GM12878 (cell line): ENCODE measurements around the gene ARCN1. TPM values are rescaled to one million over a fixed set of nuclear protein-coding genes. Genes with fewer than 3 reads are reported as not detected.
A peak's percentile ranks its signal among the peaks of the same experiment; 100 is the strongest.

ENCODE experiments used
- ATAC-seq: fragments of 200-7000 bp; cut with Tn5 transposase; 3 replicates; pipeline ENCODE4 v1.9.1; 2020; ENCODE audit warnings: mild to moderate bottlenecking, moderate library complexity
- BruUV-seq: library from RNA; stranded (reverse); fragments of 400-500 nt; replicated peaks from 2 replicates; lab custom pipeline; 2021; lab: Mats Ljungman, UMichigan
- CTCF ChIA-PET: fragments of 300-600 bp; sonication (Branson Sonifier 250); formaldehyde crosslinking; extraction: SDS; loops from one replicate; lab custom pipeline; 2021; ENCODE audit warnings: inconsistent platforms; lab: Yijun Ruan, JAX
- POLR2A ChIA-PET: fragments of 350-600 bp; formaldehyde crosslinking; extraction: SDS; loops from one replicate; lab custom pipeline; 2021; ENCODE audit warnings: inconsistent platforms; lab: Charles Lee
- RAD21 ChIA-PET: fragments of 300-600 bp; sonication (Branson Sonifier 250); formaldehyde crosslinking; loops from one replicate; lab custom pipeline; 2023; ENCODE audit warnings: antibody characterized with exemption; ENCODE audit not compliant: unreplicated experiment; lab: Charles Lee
- SMC1A ChIA-PET: fragments of 300-600 bp; sonication (Branson Sonifier 250); formaldehyde crosslinking; loops from one replicate; lab custom pipeline; 2023; ENCODE audit not compliant: unreplicated experiment, uncharacterized antibody; lab: Charles Lee
- DNase-seq: peaks from one replicate; pipeline ENCODE4 v3.0.0-alpha.2; 2011; ENCODE audit warnings: low read depth, low spot score
- FAIRE-seq: peaks from 3 replicates; lab custom pipeline; 2011; peaks lifted over from hg19 to GRCh38; lab: Jason Lieb, UNC
- H2AFZ ChIP-seq: 2 replicates; pipeline ENCODE4 v1.6.0; 2011; ENCODE audit warnings: low read depth, low read length, control low read depth; ENCODE audit not compliant: control insufficient read depth
- H3K27ac ChIP-seq: 2 replicates; pipeline ENCODE4 v1.5.1; 2011; ENCODE audit warnings: control low read depth; ENCODE audit not compliant: control insufficient read depth, insufficient read depth
- H3K27me3 ChIP-seq, 2 experiments: replicated peaks in 1 of 2; 2 replicates each; pipeline versions ENCODE4 v1.6.0 to v1.6.1; 2011; ENCODE audit warnings: low read length in 1 of 2; ENCODE audit not compliant: control insufficient read depth in 2 of 2, insufficient read depth in 2 of 2
- H3K36me3 ChIP-seq, 2 experiments: 2 replicates each; pipeline ENCODE4 v1.5.1; 2011; ENCODE audit warnings: low read length in 1 of 2; ENCODE audit not compliant: control insufficient read depth in 2 of 2, insufficient read depth in 2 of 2
- H3K4me1 ChIP-seq: 2 replicates; pipeline ENCODE4 v1.6.1; 2011; ENCODE audit warnings: mild to moderate bottlenecking, low read length, moderate library complexity, mixed read lengths; ENCODE audit not compliant: control insufficient read depth, insufficient read depth
- H3K4me2 ChIP-seq: 2 replicates; pipeline ENCODE4 v1.6.0; 2011; ENCODE audit warnings: control low read depth; ENCODE audit not compliant: control insufficient read depth, insufficient read depth
- H3K4me3 ChIP-seq: fragments of 200-600 bp; sonication (generic); 2 replicates; pipeline ENCODE4 v1.5.1; 2016
- H3K79me2 ChIP-seq: 2 replicates; pipeline ENCODE4 v1.6.0; 2011; ENCODE audit warnings: low read length; ENCODE audit not compliant: control insufficient read depth, insufficient read depth
- H3K9ac ChIP-seq: 2 replicates; pipeline ENCODE4 v1.8.0; 2011; ENCODE audit warnings: low read length, control low read depth, mixed read lengths; ENCODE audit not compliant: control insufficient read depth, insufficient read depth
- H3K9me3 ChIP-seq: replicated peaks from 3 replicates; pipeline ENCODE4 v1.5.1; 2011; ENCODE audit warnings: mild to moderate bottlenecking, low read length; ENCODE audit not compliant: control insufficient read depth, insufficient read depth
- H4K20me1 ChIP-seq: 2 replicates; pipeline ENCODE4 v1.6.0; 2011; ENCODE audit not compliant: control insufficient read depth, insufficient read depth
- BACH1 ChIP-seq: fragments of 450-650 bp; IDR thresholded peaks from 2 replicates; pipeline ENCODE4 v1.6.1; 2017; ENCODE audit warnings: mild to moderate bottlenecking, borderline replicate concordance
- CBFB ChIP-seq: IDR thresholded peaks from 2 replicates; pipeline ENCODE4 v1.6.1; 2016; ENCODE audit warnings: antibody characterized with exemption, low read depth
- CBX3 ChIP-seq: fragments of 200-600 bp; sonication (generic); IDR thresholded peaks from 2 replicates; pipeline ENCODE4 v1.6.1; 2016; ENCODE audit warnings: low read depth, borderline replicate concordance
- CREB1 ChIP-seq: IDR thresholded peaks from 2 replicates; pipeline ENCODE4 v1.6.1; 2012; ENCODE audit warnings: low read depth, mild to moderate bottlenecking, inconsistent platforms
- EGR1 ChIP-seq, 2 experiments: IDR thresholded peaks; 1 replicate in 1 of 2; 2 replicates in 1 of 2; pipeline ENCODE4 v1.6.1; 2011 to 2012; ENCODE audit warnings: low read depth in 2 of 2, low read length in 2 of 2, borderline replicate concordance in 1 of 2, mild to moderate bottlenecking in 1 of 2, moderate library complexity in 1 of 2
- FOS ChIP-seq: IDR thresholded peaks from 3 replicates; pipeline ENCODE4 v1.6.1; 2011; ENCODE audit warnings: borderline replicate concordance; ENCODE audit not compliant: insufficient read length; ENCODE audit errors: extremely low read depth
- GATAD2B ChIP-seq: fragments of 450-650 bp; conservative IDR thresholded peaks from 2 replicates; pipeline ENCODE4 v1.6.1; 2017; ENCODE audit warnings: low read depth, mild to moderate bottlenecking, moderate library complexity
- HDGF ChIP-seq: fragments of 450-650 bp; IDR thresholded peaks from 2 replicates; pipeline ENCODE4 v1.6.1; 2016; ENCODE audit warnings: antibody characterized with exemption
- PRDM15 ChIP-seq: fragments of 450-650 bp; formaldehyde crosslinking; IDR thresholded peaks from 2 replicates; pipeline ENCODE4 v1.4.0; 2020; ENCODE audit warnings: mild to moderate bottlenecking, moderate library complexity
- SMAD5 ChIP-seq: IDR thresholded peaks from 2 replicates; pipeline ENCODE4 v1.6.1; 2016; ENCODE audit warnings: antibody characterized with exemption, low read depth
- ZBED1 ChIP-seq: IDR thresholded peaks from 2 replicates; pipeline ENCODE4 v1.6.1; 2016; ENCODE audit warnings: borderline replicate concordance
- ZBTB11 ChIP-seq: fragments of 450-650 bp; formaldehyde crosslinking; IDR thresholded peaks from 2 replicates; pipeline ENCODE4 v1.5.0; 2022; ENCODE audit warnings: mild to moderate bottlenecking, missing genetic modification characterization
- ZBTB33 ChIP-seq: fragments of 450-650 bp; IDR thresholded peaks from 2 replicates; pipeline ENCODE4 v1.6.1; 2017; ENCODE audit warnings: mild to moderate bottlenecking
- WGBS: methylation state at CpG from one replicate; pipeline ENCODE4 v1.1.6; 2016; ENCODE audit warnings: low lambda C conversion rate; ENCODE audit not compliant: insufficient replicate concordance, insufficient coverage; ENCODE audit errors: missing lambda C conversion rate; 5-methylcytosine and 5-hydroxymethylcytosine counted together
- in situ Hi-C: fragments of 300-500 bp; cut with MboI; formaldehyde crosslinking; loops from 9 replicates; pipeline ENCODE4 v1.14.3; 2018; ENCODE audit warnings: mixed read lengths
- intact Hi-C: fragments of 100-400 bp; cut with micrococcal nuclease; formaldehyde crosslinking; loops from one replicate; pipeline ENCODE4 v1.14.2; 2022; ENCODE audit not compliant: unreplicated experiment
- polyA plus RNA-seq, 11 experiments: library from polyadenylated mRNA; depleted of rRNA in 4 of 11; unstranded in 6 of 11; stranded (reverse) in 5 of 11; fragments of >200 nt; fragmentation: Nextera tagmentation in 4 of 11; fragmentation: Illumina TruSeq in 1 of 11; extraction: Ambion mirVana in 4 of 11; extraction: Trizol in 1 of 11; gene quantifications; 1 replicate in 1 of 11; 2 replicates in 10 of 11; pipeline versions ENCODE4 v1.2.1 to v1.2.3, GENCODE V29; 2011 to 2016; ENCODE audit warnings: inconsistent platforms in 2 of 11, missing spikeins in 2 of 11, low read depth in 1 of 11
- total RNA-seq, 4 experiments: library from RNA; depleted of rRNA in 3 of 4; stranded (reverse); fragments of >200 nt in 3 of 4; fragmentation: Illumina TruSeq in 1 of 4; extraction: Trizol in 1 of 4; gene quantifications; 2 replicates each; pipeline versions ENCODE4 v1.2.1 to v1.2.3, GENCODE V29; 2013 to 2021

ARCN1 gene
- total and polyA plus RNA-seq, 10 of the 15 experiments (the other 5 are each of a cell fraction or from before 2014, with no cell fraction given) = 33.3 to 172 (median 106) TPM

GRCh38 chr11:118608360-118609227 is 36.4 kb downstream of the ARCN1 start:
- CTCF ChIA-PET = interaction anchor here (0.7 to 2.2 kb wide), 8 partner anchors 9 to 260 kb away, joined by 3 to 22 read pairs (median 4); no protein-coding TSS in a partner anchor
- no TSS peak for BruUV-seq
- ATAC-seq = peak; percentile 45
- TF ChIP-seq CREB1 = peak; percentile 25; the same call in 1 of the 2 replicates
- TF ChIP-seq BACH1 = peak; percentile 54; the same call in 1 of the 2 replicates
- TF ChIP-seq GATAD2B = 0 out of 2 replicates have a peak, but pooled peaks have one; percentile 8
- TF ChIP-seq ZBTB33 = peak; percentile 62; the same call in 1 of the 2 replicates
- no peak for TF ChIP-seq FOS
- TF ChIP-seq ZBTB11 (CRISPR knock-in tag) = no peak
- TF ChIP-seq CBX3 = no peak
- TF ChIP-seq ZBED1 = no peak
- no peak for TF ChIP-seq CBFB
- peak; percentile 44; the same call in 1 of the 2 replicates for TF ChIP-seq HDGF
- TF ChIP-seq SMAD5 = no peak
- peak in 1 of 2 experiments; percentile 35; a peak in 1 of 3 replicates for TF ChIP-seq EGR1 (IDR thresholded peaks at IDR 0.05; ENCODE audit: borderline replicate concordance in 1 of 2, low read depth in 2 of 2, low read length in 2 of 2)
- no peak for TF ChIP-seq PRDM15 (CRISPR knock-in tag)

More at GRCh38 chr11:118608360-118609227, 36.4 kb downstream of the ARCN1 start:
- SMC1A ChIA-PET = no interaction called here
- Histone ChIP-seq H3K4me2 (peak overlapping the region; percentile 86), H3K4me1 (peaks cover 8% of the 10 kb centered on the region), H2AFZ (peak overlapping the region; percentile 19; the same call in 1 of the 2 replicates), H4K20me1 (peaks cover 3% of the 10 kb centered on the region; the same call in 1 of the 2 replicates), H3K36me3 (no peaks in the 10 kb centered on the region), H3K9ac (no peak overlapping the region), H3K9me3 (no peaks in the 10 kb centered on the region), H3K79me2 (no peaks in the 10 kb centered on the region), H3K4me3 (peak overlapping the region; percentile 56; the same call in 1 of the 2 replicates), H3K27ac (no peak overlapping the region), H3K27me3 (peaks cover 19 to 36% of the 10 kb centered on the region in 2 experiments; a peak in 3 of 4 replicates)
- POLR2A ChIA-PET = no interaction called here
- whole genome bisulfite sequencing = 15% methylated on average over 49 of the region's 69 CpGs
- FAIRE-seq (no peak), DNase-seq (no peak)
- RAD21 ChIA-PET = interaction anchor here (1.0 kb wide), 1 partner anchor 257 kb away, joined by 3 read pairs; no protein-coding TSS in a partner anchor
- intact Hi-C loops = no loop called here
- in situ Hi-C loops = no loop called here
